ENCODE measurements around the gene CLEC16A. TPM values are rescaled to one million over a fixed set of nuclear protein-coding genes. Genes with fewer than 3 reads are reported as not detected.

CLEC16A gene
- total RNA-seq, 3 donors from 2014 or later = 20.0 to 35.3 (median 33.1) TPM

DNA sequence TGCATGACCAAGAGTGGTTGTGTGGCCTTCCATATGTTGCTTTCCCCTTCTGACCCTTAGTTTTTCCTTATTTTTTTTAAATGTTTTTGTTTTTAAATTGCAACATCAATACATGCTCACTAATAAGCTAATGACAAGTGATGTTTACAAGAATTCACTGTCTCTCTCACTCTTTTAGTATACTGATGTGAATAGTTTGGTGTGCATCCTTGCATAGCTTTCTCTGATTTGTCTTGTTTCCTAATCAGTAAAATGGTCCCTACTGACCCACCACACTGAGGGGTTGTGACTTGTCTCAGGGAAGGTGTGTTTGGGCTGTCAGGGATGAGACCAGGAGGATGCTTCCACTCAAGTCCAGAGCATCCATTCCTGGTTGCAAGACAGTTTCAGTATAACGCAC is 41.4 kb upstream of the CLEC16A start:
- no peak for DNase-seq (ENCODE audit: low spot score in 2 of 2)
- no peaks in the 10 kb centered on the region for H3K27me3 ChIP-seq
- no peaks in the 10 kb centered on the region for H3K36me3 ChIP-seq
- H3K4me1 ChIP-seq = no peaks in the 10 kb centered on the region
- intact Hi-C loops (cut with DNase I; ENCODE audit: low total_unique reads) = no loop called here
- TF ChIP-seq POLR2A (IDR thresholded peaks at IDR 0.05) (no peak), POLR2AphosphoS5 (IDR thresholded peaks at IDR 0.05) (no peak)
- TF ChIP-seq, protein P1, sequence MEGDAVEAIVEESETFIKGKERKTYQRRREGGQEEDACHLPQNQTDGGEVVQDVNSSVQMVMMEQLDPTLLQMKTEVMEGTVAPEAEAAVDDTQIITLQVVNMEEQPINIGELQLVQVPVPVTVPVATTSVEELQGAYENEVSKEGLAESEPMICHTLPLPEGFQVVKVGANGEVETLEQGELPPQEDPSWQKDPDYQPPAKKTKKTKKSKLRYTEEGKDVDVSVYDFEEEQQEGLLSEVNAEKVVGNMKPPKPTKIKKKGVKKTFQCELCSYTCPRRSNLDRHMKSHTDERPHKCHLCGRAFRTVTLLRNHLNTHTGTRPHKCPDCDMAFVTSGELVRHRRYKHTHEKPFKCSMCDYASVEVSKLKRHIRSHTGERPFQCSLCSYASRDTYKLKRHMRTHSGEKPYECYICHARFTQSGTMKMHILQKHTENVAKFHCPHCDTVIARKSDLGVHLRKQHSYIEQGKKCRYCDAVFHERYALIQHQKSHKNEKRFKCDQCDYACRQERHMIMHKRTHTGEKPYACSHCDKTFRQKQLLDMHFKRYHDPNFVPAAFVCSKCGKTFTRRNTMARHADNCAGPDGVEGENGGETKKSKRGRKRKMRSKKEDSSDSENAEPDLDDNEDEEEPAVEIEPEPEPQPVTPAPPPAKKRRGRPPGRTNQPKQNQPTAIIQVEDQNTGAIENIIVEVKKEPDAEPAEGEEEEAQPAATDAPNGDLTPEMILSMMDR (IDR thresholded peaks at IDR 0.05) = no peak
- no peak overlapping the region for H3K27ac ChIP-seq
- no peak overlapping the region for H3K4me3 ChIP-seq
- peaks cover 0 to 13% of the 10 kb centered on the region in 2 donors for H3K9me3 ChIP-seq

GRCh38 chr16:10906482-10906881 is 37.9 kb upstream of the CLEC16A start:
- no peak overlapping the region for H3K4me3 ChIP-seq
- no peak for DNase-seq (ENCODE audit: low spot score in 2 of 2)
- no peak overlapping the region for H3K27ac ChIP-seq
- no peaks in the 10 kb centered on the region for H3K4me1 ChIP-seq
- H3K36me3 ChIP-seq = no peaks in the 10 kb centered on the region
- TF ChIP-seq, protein P1 (IDR thresholded peaks at IDR 0.05) = no peak
- intact Hi-C loops (cut with DNase I; ENCODE audit: low total_unique reads) = no loop called here
- no peaks in the 10 kb centered on the region for H3K27me3 ChIP-seq
- H3K9me3 ChIP-seq = peaks cover 0 to 13% of the 10 kb centered on the region in 2 donors

GRCh38 chr16:10906914-10907756 is 37.2 kb upstream of the CLEC16A start:
- intact Hi-C loops (cut with DNase I; ENCODE audit: low total_unique reads) = no loop called here
- no peaks in the 10 kb centered on the region for H3K36me3 ChIP-seq

DNA sequence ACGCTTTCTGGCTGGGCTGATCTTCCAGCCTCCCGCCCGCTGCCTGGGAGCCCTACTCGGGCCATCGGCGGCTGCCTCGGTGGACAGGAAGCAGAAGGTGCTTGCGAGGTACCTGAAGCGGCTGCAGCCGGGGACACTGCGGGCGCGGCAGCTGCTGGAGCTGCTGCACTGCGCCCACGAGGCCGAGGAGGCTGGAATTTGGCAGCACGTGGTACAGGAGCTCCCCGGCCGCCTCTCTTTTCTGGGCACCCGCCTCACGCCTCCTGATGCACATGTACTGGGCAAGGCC is 36.7 kb upstream of the CLEC16A start:
- TF ChIP-seq POLR2A (IDR thresholded peaks at IDR 0.05) (no peak), POLR2AphosphoS5 (IDR thresholded peaks at IDR 0.05) (no peak)
- TF ChIP-seq, protein P1 (IDR thresholded peaks at IDR 0.05) = no peak

More at GRCh38 chr16:10906914-10907756, 37.2 kb upstream of the CLEC16A start:
- Histone ChIP-seq H3K4me3 (no peak overlapping the region), H3K27ac (peak overlapping the region in 1 of 2 donors; percentile 25), H3K9me3 (peaks cover 0 to 13% of the 10 kb centered on the region in 2 donors), H3K4me1 (no peaks in the 10 kb centered on the region), H3K27me3 (no peaks in the 10 kb centered on the region)
- no peak for DNase-seq (ENCODE audit: low spot score in 2 of 2)
- no peak for TF ChIP-seq POLR2AphosphoS5 (IDR thresholded peaks at IDR 0.05)
- TF ChIP-seq POLR2A (IDR thresholded peaks at IDR 0.05) = no peak
- TF ChIP-seq, protein P1 (IDR thresholded peaks at IDR 0.05) = no peak

GRCh38 chr16:10911267-10911666 is 33.1 kb upstream of the CLEC16A start:
- Histone ChIP-seq H3K27me3 (no peaks in the 10 kb centered on the region), H3K9me3 (no peaks in the 10 kb centered on the region), H3K4me1 (no peaks in the 10 kb centered on the region), H3K27ac (no peak overlapping the region), H3K36me3 (no peaks in the 10 kb centered on the region), H3K4me3 (no peak overlapping the region)
- no peak for TF ChIP-seq POLR2AphosphoS5 (IDR thresholded peaks at IDR 0.05)
- TF ChIP-seq, protein P1 (IDR thresholded peaks at IDR 0.05) = no peak
- no peak for TF ChIP-seq POLR2A (IDR thresholded peaks at IDR 0.05)
- no peak for DNase-seq (ENCODE audit: low spot score in 2 of 2)
- intact Hi-C loops (cut with DNase I; ENCODE audit: low total_unique reads) = no loop called here

More for the DNA sequence above, 36.7 kb upstream of the CLEC16A start:
- Histone ChIP-seq H3K27ac (peak overlapping the region in 1 of 2 donors; percentile 25), H3K36me3 (no peaks in the 10 kb centered on the region), H3K9me3 (peaks cover 0 to 8% of the 10 kb centered on the region in 2 donors), H3K4me3 (no peak overlapping the region), H3K27me3 (no peaks in the 10 kb centered on the region), H3K4me1 (no peaks in the 10 kb centered on the region)
- intact Hi-C loops (cut with DNase I; ENCODE audit: low total_unique reads) = no loop called here
- DNase-seq (ENCODE audit: low spot score in 2 of 2) = no peak

Data from breast epithelium (tissue), 4 donors.